Stimulated activated CD4-positive, alpha-beta T cell treated with anti-CD3 and anti-CD28 coated beads, Interleukin-4, amount 100 ng/mL, for 24 hours (primary cell): Measurements from ENCODE around the gene FAM89A.
A peak's percentile ranks its signal among the peaks of the same experiment; 100 is the strongest.
"Not testable (repeated sequence)": the region's sequence is repeated elsewhere in the genome, so short reads cannot be mapped to it uniquely, and the experiment has no call there.

Experiments
- DNase-seq: peaks from one replicate; pipeline ENCODE4 v3.0.0-alpha.2; 2020

Gene FAM89A

GRCh38 chr1:231053493-231054162, 13.6 kb upstream of the FAM89A start:
- DNase-seq: peak; percentile 12

GRCh38 chr1:231052777-231053176, 12.7 kb upstream of the FAM89A start:
- DNase-seq: no peak

GRCh38 chr1:231050932-231051331, 10.9 kb upstream of the FAM89A start:
- DNase-seq: not testable (repeated sequence)

- no peak for DNase-seq
These were observed 10.3 kb upstream of the FAM89A start for GRCh38 chr1:231050395-231050794.

- no peak for DNase-seq
These were observed 9.3 kb upstream of the FAM89A start for GRCh38 chr1:231049121-231049979.

- not testable (repeated sequence) for DNase-seq
These were observed 8.4 kb upstream of the FAM89A start for GRCh38 chr1:231048419-231048818.

DNA sequence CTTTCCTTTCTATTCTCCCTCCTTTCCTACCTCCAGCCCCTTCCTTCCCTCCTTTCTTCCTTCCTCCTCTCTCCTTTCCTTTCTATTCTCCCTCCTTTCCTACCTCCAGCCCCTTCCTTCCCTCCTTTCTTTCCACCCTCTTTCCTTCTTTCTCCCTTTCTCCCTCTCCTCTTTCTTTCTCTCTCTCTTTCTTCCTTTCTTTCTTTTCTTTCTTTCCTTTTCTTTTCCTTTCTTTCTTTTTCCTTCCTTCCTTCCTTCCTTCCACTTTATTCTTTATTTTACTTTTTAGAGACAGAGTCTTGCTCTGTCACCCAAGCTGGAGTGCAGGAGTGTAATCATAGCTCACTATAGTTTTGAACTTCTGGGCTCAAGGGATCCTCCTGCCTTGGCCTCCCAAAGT, 7.5 kb upstream of the FAM89A start:
- not testable (repeated sequence) for DNase-seq

DNA sequence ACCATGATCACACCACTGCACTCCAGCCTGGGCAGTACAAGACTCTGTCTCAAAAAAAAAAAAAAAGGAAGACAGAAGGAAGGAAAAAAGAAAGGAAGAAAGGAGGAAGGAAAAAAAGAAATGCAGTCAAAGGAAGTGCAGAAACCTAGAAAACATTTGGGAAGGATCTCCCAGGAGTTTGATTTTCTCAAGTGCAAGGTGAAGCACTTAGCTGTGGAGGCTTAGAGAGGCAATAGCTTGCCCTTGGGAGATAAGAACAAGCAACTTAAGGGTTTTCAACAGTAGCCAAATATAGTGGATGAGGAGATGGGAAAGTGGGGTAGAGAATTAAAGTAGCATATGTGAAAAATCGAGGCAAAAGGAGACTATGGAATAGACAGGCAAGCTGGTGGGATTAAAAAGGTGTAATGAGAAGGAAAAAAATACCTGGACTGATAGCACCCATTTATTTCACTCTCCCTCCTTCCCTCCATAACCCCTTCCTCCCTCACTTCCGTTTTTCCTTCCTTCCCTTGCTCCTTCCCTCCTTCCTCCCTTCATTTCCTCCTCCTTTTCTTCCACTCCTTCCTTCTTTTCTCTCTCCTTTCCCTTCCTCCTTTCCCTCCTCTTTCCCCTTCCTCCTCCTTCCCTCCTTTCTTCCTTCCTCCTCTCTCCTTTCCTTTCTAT, 6.8 kb upstream of the FAM89A start:
- no peak for DNase-seq

GRCh38 chr1:231045921-231046729, 6.1 kb upstream of the FAM89A start:
- not testable (repeated sequence) for DNase-seq

DNA sequence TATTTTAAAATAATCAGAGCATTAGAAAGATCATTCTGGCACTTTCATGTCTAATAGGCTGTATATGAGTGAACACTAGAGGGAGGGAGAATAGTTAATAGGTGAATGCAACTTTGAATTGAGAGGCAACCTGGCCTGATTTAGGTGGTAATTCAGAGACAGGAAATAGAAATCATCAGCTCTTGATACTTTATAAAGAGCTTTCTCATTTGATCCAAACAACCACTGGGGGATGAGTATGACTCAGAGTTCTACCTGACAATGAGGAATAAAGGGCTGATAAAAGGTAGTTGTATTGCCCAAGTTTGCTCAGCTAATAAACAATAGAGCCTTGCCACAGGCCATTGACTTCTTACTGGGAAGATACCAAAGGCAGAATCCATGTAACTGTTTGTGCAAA, 5.2 kb upstream of the FAM89A start:
- no peak for DNase-seq

DNA sequence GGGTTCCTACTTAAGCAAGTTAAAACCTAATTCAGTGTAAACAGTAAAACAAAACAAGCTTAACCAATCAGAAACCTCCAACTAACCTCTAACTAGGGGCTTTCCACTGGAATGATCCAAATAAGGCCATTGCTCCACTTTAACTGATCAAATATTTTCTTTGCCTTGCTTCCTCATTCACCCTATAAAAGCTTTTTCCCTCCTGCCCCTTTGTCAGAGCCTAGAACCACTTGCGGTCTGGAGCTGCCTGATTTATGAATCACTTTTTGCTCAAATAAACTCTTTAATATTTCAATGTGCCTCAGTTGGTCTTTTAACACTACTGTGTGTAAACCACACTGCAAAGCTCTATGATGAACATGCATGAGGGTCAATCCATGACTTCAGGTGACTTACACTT, 4.5 kb upstream of the FAM89A start:
- DNase-seq: no peak

DNA sequence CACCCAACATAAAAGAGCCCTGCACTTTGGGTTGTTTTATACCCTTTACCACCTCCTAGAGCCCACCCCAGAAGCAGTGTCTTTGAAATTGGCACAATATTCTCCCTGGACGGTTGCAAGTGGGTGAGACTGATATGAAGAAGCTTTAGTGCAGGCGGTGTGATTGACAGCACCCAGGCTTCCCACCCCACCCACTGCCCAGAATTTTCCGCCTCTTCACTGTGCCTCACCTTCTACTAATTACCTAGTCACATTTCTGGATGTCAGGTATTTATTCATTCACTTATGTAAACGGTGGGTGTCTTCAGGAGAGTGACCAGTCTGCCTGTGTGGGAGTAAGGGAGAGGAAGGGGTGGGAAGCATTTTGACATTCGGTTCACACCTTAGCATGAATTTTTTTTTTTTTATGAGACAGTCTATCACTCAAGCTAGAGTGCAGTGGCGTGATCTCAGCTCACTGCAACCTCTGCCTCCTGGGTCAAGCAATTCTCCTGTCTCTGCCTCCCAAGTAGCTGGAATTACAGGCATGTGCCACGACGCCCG, 1.7 kb upstream of the FAM89A start:
- DNase-seq: no peak

- no peak for DNase-seq
These were observed 1.0 kb upstream of the FAM89A start for GRCh38 chr1:231040800-231041718.

DNA sequence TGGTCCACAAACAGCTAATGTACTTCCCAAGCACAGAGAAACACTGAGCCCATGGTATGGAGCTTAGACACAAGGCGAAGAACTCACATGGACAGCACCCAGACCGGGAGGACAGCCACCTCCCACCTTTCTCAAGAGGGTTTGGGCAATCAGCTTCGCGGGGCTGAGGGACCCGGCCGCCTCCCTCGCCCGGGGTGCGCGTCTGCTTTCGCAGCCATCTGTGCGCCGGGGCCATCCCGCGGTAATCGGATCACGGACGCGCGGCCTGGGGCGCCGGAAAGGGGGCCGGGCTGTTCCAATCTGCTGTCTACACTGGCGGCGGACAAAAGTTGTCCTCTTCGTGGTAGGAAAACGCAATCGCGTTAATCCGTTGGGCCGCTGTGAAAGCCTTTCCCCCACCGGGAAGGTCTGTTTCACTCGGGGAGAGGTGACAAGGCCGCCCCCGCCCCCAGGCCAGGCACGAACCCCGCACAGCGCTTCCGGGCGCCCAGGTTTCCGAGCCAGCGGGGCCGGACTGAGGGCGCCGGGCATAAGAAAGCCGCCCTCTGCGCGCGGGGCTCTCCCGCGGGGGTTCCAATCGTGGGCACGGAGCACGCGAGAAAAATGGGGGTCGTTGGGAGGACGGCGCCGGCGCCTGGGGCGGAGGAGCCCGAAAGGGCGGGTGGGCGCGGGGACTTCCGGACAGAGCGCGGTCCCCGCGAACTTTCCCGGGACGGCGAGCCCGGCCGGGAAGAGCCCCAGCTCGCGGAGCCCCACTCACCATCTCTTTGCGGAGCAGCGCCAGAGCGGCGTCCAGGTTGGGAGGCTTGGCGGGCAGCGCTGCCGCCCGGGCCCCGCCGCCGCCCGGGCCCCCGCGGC, 664 bp downstream of the FAM89A start:
- peak; percentile 36 for DNase-seq

DNA sequence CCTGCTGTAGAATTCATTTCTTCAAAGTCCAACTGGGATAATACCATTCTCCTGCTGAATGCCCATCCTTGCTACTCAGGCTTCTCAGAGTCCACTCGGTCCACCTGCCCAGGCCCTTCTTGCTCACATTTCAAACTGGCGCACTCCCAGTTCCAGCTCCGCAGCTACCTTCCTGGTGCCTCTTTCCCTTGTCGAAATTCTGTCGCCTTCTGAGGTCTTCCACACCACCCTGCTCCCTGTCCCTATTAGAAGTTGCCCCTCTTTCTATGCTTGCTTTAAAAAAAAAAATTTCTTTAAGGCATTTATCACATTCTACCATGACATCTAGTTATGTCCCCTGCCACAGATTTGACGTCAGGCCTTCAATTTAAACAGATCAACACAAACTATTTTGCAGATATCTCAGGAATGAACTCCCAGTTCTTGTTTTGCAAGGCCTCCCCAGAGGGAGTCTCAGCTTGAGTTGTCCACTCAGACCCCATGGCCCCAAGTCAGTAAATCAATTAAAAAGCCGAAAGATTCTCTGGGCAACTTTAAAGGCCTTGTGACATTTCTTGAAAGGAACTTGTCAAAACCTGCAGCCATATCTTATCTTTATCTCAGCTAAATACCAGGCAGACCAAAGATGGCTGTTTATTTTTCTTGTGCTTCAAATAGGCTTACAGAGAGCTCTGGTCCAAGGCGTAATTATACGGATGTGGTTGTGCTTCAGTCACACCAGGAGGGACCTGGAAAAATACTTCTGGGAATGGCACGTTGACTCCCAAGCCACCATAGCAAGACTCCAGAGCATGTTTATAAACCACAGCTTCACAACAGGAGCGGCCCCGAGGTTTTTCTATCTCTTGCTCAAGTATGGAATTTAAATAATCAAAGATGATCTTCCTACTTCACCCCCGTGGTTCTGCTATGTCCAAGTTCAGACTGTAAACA, 2.2 kb downstream of the FAM89A start:
- no peak for DNase-seq

- DNase-seq: no peak
These were observed 3.6 kb downstream of the FAM89A start for GRCh38 chr1:231036416-231036815.

DNA sequence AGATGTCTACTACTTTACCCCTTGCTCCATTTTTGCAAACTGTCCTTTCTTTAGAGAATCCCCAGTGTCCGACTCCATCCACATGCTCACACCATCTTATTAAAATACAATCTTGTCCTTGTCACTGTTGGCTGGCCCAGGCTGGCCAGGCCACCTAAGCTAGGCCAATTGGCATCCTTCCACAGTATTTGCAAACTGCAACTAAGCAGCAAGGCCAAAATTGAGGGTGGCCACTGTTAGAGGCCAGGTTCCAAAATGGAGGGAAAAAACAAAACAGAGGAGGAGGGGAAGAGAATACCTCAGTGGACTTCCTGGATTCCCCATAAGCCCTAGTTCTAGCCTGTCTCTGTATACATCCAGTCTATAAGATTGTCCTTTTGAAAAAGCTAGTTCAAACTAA, 4.3 kb downstream of the FAM89A start:
- no peak for DNase-seq

DNA sequence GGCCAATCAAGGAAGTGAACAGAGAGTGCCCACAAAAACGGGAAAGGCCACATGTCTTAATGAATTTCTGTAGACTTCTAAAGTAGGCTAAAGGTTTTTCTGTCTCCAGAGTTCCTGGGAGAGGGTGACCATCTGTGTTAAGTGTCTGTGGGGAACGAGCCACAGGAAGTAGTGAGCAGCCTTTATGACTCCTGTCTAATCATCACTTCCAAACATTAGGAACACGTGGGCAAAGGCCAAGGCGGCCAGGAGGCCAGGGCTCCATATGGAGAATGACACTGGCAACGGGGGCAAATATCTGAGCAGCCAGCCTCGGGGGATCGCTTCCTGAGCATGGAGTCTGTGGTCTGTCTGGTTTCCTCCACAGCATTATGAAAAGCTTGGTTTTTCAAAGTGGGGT, 7.1 kb downstream of the FAM89A start:
- DNase-seq: no peak

DNA sequence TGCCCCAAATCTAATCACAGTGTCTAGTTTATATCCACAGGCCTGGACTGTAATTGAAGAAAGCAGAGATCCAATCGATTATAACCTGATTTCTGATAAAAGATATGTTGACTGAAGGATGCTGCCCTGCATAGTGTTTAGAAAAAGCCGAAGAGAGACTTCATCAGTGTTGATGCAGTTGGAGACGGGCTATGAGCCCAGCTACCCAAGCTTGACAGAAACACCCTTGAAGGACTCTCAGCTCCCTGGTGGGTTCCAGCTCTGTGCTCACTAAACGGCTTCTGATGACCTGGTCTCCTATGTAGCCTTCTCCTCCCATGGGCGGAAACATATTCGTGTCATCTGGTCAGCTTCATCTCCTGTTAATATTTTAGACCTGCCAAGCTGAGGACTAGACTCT, 10.2 kb downstream of the FAM89A start:
- DNase-seq: no peak
